H1 (cell line): ENCODE measurements around the gene L3MBTL2. TPM values are rescaled to one million over a fixed set of nuclear protein-coding genes. Genes with fewer than 3 reads are reported as not detected.

Source experiments
- CTCF ChIA-PET: fragments of 300-600 bp; sonication (Branson Sonifier 250); formaldehyde crosslinking; loops from one replicate; lab custom pipeline; 2021; ENCODE audit not compliant: partially characterized antibody; lab: Charles Lee
- POLR2A ChIA-PET: fragments of 300-600 bp; sonication (Branson Sonifier 250); formaldehyde crosslinking; loops from one replicate; lab custom pipeline; 2021; ENCODE audit warnings: inconsistent platforms; ENCODE audit not compliant: partially characterized antibody; lab: Charles Lee
- DNase-seq, 2 experiments: peaks; one replicate each; pipeline versions ENCODE4 v3.0.0 to v3.0.0-alpha.2; 2010 to 2022; ENCODE audit warnings: low spot score in 2 of 2, low read depth in 1 of 2, mixed read lengths in 1 of 2
- FAIRE-seq: peaks from 2 replicates; lab custom pipeline; 2011; peaks lifted over from hg19 to GRCh38; lab: Jason Lieb, UNC
- H2AFZ ChIP-seq: 2 replicates; pipeline ENCODE4 v1.8.1; 2012; ENCODE audit warnings: low read length, inconsistent platforms
- H2AK5ac ChIP-seq: 2 replicates; pipeline ENCODE4 v1.6.1; 2013; ENCODE audit warnings: low read depth, low read length
- H2BK120ac ChIP-seq: replicated peaks from 2 replicates; pipeline ENCODE3; 2013; ENCODE audit warnings: low read depth, low read length, inconsistent platforms
- H2BK12ac ChIP-seq: 2 replicates; pipeline ENCODE4 v1.6.1; 2013; ENCODE audit warnings: low read depth, low read length
- H2BK15ac ChIP-seq: 2 replicates; pipeline ENCODE4 v1.6.1; 2013; ENCODE audit warnings: low read length
- H2BK20ac ChIP-seq: 2 replicates; pipeline ENCODE4 v1.6.1; 2013; ENCODE audit warnings: low read length
- H2BK5ac ChIP-seq: 2 replicates; pipeline ENCODE4 v1.6.1; 2013; ENCODE audit warnings: low read depth, low read length
- H3K14ac ChIP-seq: 2 replicates; pipeline ENCODE4 v1.6.1; 2013; ENCODE audit warnings: inconsistent platforms; ENCODE audit not compliant: insufficient read length
- H3K18ac ChIP-seq: 2 replicates; pipeline ENCODE4 v1.6.1; 2013; ENCODE audit warnings: low read length; ENCODE audit errors: extremely low read depth
- H3K23ac ChIP-seq: 2 replicates; pipeline ENCODE4 v1.6.1; 2013; ENCODE audit warnings: inconsistent platforms; ENCODE audit not compliant: insufficient read length
- H3K23me2 ChIP-seq: 2 replicates; pipeline ENCODE4 v1.6.1; 2013; ENCODE audit warnings: low read depth, low read length
- H3K27ac ChIP-seq: 2 replicates; pipeline ENCODE4 v1.6.1; 2011; ENCODE audit warnings: low read depth, low read length, inconsistent platforms
- H3K27me3 ChIP-seq, 4 experiments: replicated peaks in 1 of 4; 1 replicate in 1 of 4; 2 replicates in 3 of 4; pipeline versions ENCODE4 v1.6.1 to v1.8.1; 2011 to 2013; ENCODE audit warnings: low read length in 3 of 4, mild to moderate bottlenecking in 3 of 4, inconsistent platforms in 2 of 4, mixed read lengths in 2 of 4, moderate library complexity in 1 of 4; ENCODE audit not compliant: control insufficient read depth in 3 of 4, insufficient read depth in 3 of 4; ENCODE audit errors: extremely low read depth in 1 of 4
- H3K36me3 ChIP-seq, 4 experiments: 2 replicates each; pipeline versions ENCODE4 v1.6.1 to v1.8.1; 2011 to 2013; ENCODE audit warnings: mild to moderate bottlenecking in 4 of 4, low read length in 3 of 4, moderate library complexity in 2 of 4, control low read depth in 1 of 4, inconsistent platforms in 1 of 4; ENCODE audit not compliant: insufficient read depth in 4 of 4, control insufficient read depth in 2 of 4
- H3K4ac ChIP-seq: replicated peaks from 2 replicates; pipeline ENCODE3; 2013; ENCODE audit warnings: low read length, low read depth, mixed read lengths, inconsistent platforms; ENCODE audit not compliant: insufficient read length
- H3K4me1 ChIP-seq, 4 experiments: replicated peaks in 1 of 4; 1 replicate in 1 of 4; 2 replicates in 3 of 4; pipeline versions ENCODE4 v1.6.1 to v1.8.1; 2011 to 2013; ENCODE audit warnings: low read length in 3 of 4, inconsistent platforms in 2 of 4, mixed read lengths in 1 of 4; ENCODE audit not compliant: insufficient read depth in 4 of 4, control insufficient read depth in 3 of 4
- H3K4me2 ChIP-seq, 2 experiments: 2 replicates each; pipeline versions ENCODE4 v1.6.1 to v1.8.1; 2011 to 2013; ENCODE audit warnings: low read depth in 2 of 2, low read length in 2 of 2, control low read depth in 1 of 2, inconsistent platforms in 1 of 2, mild to moderate bottlenecking in 1 of 2; ENCODE audit not compliant: insufficient read depth in 1 of 2
- H3K4me3 ChIP-seq, 4 experiments: fragments of 200-600, 300-600 bp in 1 of 4; sonication (generic), shearing (Covaris generic), sonication (Bioruptor Twin) in 1 of 4; 2 replicates each; pipeline versions ENCODE4 v1.5.1 to v1.8.1; 2011 to 2016; ENCODE audit warnings: low read length in 4 of 4, low read depth in 3 of 4, control low read depth in 2 of 4, inconsistent platforms in 2 of 4, mild to moderate bottlenecking in 2 of 4, mixed read lengths in 1 of 4, moderate library complexity in 1 of 4; ENCODE audit not compliant: insufficient read depth in 2 of 4; ENCODE audit errors: extremely low read depth in 1 of 4
- H3K56ac ChIP-seq: replicated peaks from 2 replicates; pipeline ENCODE3; 2013; ENCODE audit warnings: low read depth, mild to moderate bottlenecking, mixed read lengths, low read length, inconsistent platforms; ENCODE audit not compliant: insufficient read length
- H3K79me1 ChIP-seq: 2 replicates; pipeline ENCODE4 v1.6.1; 2013; ENCODE audit warnings: low read depth, low read length, control low read depth
- H3K79me2 ChIP-seq, 2 experiments: 2 replicates each; pipeline versions ENCODE4 v1.6.1 to v1.8.1; 2012 to 2013; ENCODE audit warnings: low read length in 2 of 2, mild to moderate bottlenecking in 2 of 2, inconsistent platforms in 1 of 2; ENCODE audit not compliant: insufficient read depth in 2 of 2, control insufficient read depth in 1 of 2
- H3K9ac ChIP-seq, 4 experiments: replicated peaks in 1 of 4; 1 replicate in 1 of 4; 2 replicates in 3 of 4; pipeline versions ENCODE4 v1.6.1 to v1.8.1; 2011 to 2013; ENCODE audit warnings: low read depth in 3 of 4, low read length in 3 of 4, control low read depth in 2 of 4, mild to moderate bottlenecking in 2 of 4, moderate library complexity in 2 of 4, inconsistent platforms in 1 of 4; ENCODE audit errors: extremely low read depth in 1 of 4
- H3K9me3 ChIP-seq, 2 experiments: 2 replicates each; pipeline versions ENCODE4 v1.6.1 to v1.8.1; 2012 to 2013; ENCODE audit warnings: mild to moderate bottlenecking in 2 of 2, moderate library complexity in 2 of 2, control low read depth in 1 of 2, inconsistent platforms in 1 of 2, low read depth in 1 of 2, low read length in 1 of 2, mixed read lengths in 1 of 2; ENCODE audit not compliant: insufficient read depth in 2 of 2
- H4K20me1 ChIP-seq, 2 experiments: replicated peaks in 1 of 2; 2 replicates each; pipeline versions ENCODE3 to v1.8.1; 2011 to 2013; ENCODE audit warnings: inconsistent platforms in 2 of 2, low read length in 2 of 2, mild to moderate bottlenecking in 1 of 2; ENCODE audit not compliant: insufficient read depth in 2 of 2, control insufficient read depth in 1 of 2
- H4K5ac ChIP-seq: 2 replicates; pipeline ENCODE4 v1.6.1; 2013; ENCODE audit warnings: low read length, low read depth, mixed read lengths, inconsistent platforms; ENCODE audit not compliant: insufficient read length
- H4K8ac ChIP-seq: 2 replicates; pipeline ENCODE4 v1.8.0; 2013; ENCODE audit warnings: mild to moderate bottlenecking, moderate library complexity, low read length, inconsistent platforms; ENCODE audit not compliant: insufficient read depth; ENCODE audit errors: extremely low read depth
- H4K91ac ChIP-seq: replicated peaks from 2 replicates; pipeline ENCODE3; 2013; ENCODE audit warnings: low read length, mixed read lengths, inconsistent platforms; ENCODE audit not compliant: insufficient read length
- CTBP2 ChIP-seq: IDR thresholded peaks from 2 replicates; pipeline ENCODE4 v1.7.0; 2011; ENCODE audit warnings: borderline replicate concordance, mild to moderate bottlenecking, moderate library complexity, mixed read lengths, low read length; ENCODE audit not compliant: insufficient read depth, insufficient read length
- EGR1 ChIP-seq: IDR thresholded peaks from 2 replicates; pipeline ENCODE4 v1.6.1; 2011; ENCODE audit warnings: low read depth, low read length, borderline replicate concordance
- FOSL1 ChIP-seq: IDR thresholded peaks from 2 replicates; pipeline ENCODE4 v1.6.1; 2011; ENCODE audit warnings: mild to moderate bottlenecking, low read depth, low read length, moderate library complexity; ENCODE audit not compliant: insufficient read depth
- GABPA ChIP-seq: IDR thresholded peaks from 2 replicates; pipeline ENCODE4 v1.6.1; 2011; ENCODE audit warnings: mild to moderate bottlenecking, low read length, moderate library complexity, borderline replicate concordance; ENCODE audit not compliant: insufficient read depth
- HDAC6 ChIP-seq: IDR thresholded peaks from one replicate; pipeline ENCODE4 v1.7.1; 2012; ENCODE audit warnings: low read depth, mild to moderate bottlenecking, inconsistent platforms, low read length, moderate library complexity
- JUN ChIP-seq: IDR thresholded peaks from 2 replicates; pipeline ENCODE4 v1.6.1; 2011; ENCODE audit warnings: low read depth, mild to moderate bottlenecking, improper control_type of control experiment, low read length
- JUND ChIP-seq: IDR thresholded peaks from 2 replicates; pipeline ENCODE4 v1.6.1; 2011; ENCODE audit warnings: mild to moderate bottlenecking, improper control_type of control experiment, low read length
- MAFK ChIP-seq: IDR thresholded peaks from 2 replicates; pipeline ENCODE4 v1.6.1; 2012; ENCODE audit warnings: low read depth, mild to moderate bottlenecking, improper control_type of control experiment, low read length
- NANOG ChIP-seq: IDR thresholded peaks from 2 replicates; pipeline ENCODE4 v1.6.1; 2011; ENCODE audit warnings: low read length, low read depth, mild to moderate bottlenecking, inconsistent platforms; ENCODE audit not compliant: insufficient read depth, poor library complexity, severe bottlenecking
- RBBP5 ChIP-seq: IDR thresholded peaks from 2 replicates; pipeline ENCODE4 v1.7.1; 2012; ENCODE audit warnings: low read depth, mild to moderate bottlenecking, inconsistent platforms, low read length, moderate library complexity, borderline replicate concordance
- RXRA ChIP-seq: IDR thresholded peaks from 2 replicates; pipeline ENCODE4 v1.6.1; 2011; ENCODE audit warnings: low read depth, mild to moderate bottlenecking, low read length, moderate library complexity; ENCODE audit not compliant: insufficient read depth
- SIN3A ChIP-seq, 2 experiments: IDR thresholded peaks in 1 of 2; conservative IDR thresholded peaks in 1 of 2; 2 replicates each; pipeline ENCODE4 v1.6.1; 2011 to 2012; ENCODE audit warnings: low read length in 2 of 2, improper control_type of control experiment in 1 of 2, low read depth in 1 of 2, mild to moderate bottlenecking in 1 of 2
- SUZ12 ChIP-seq: fragments of 200-600 bp; sonication (generic); IDR thresholded peaks from 2 replicates; pipeline ENCODE4 v1.6.1; 2012; ENCODE audit warnings: mild to moderate bottlenecking, inconsistent platforms, low read length, moderate library complexity, mixed read lengths
- whole genome bisulfite sequencing, 2 experiments: shearing (Covaris generic) in 1 of 2; methylation state at CpG; one replicate each; pipeline versions ENCODE4 v1.1.6 to v1.1.7; 2013 to 2015; ENCODE audit warnings: low lambda C conversion rate in 2 of 2, mixed read lengths in 2 of 2, inconsistent platforms in 1 of 2, low coverage in 1 of 2, missing lambda C conversion rate in 1 of 2; ENCODE audit not compliant: insufficient replicate concordance in 2 of 2, insufficient coverage in 1 of 2, insufficient read length in 1 of 2; ENCODE audit errors: extremely low coverage in 1 of 2, missing lambda C conversion rate in 1 of 2; 5-methylcytosine and 5-hydroxymethylcytosine counted together
- polyA plus RNA-seq, 7 experiments: library from polyadenylated mRNA; depleted of rRNA in 3 of 7; stranded (reverse) in 5 of 7; unstranded in 2 of 7; fragments of >200 nt in 5 of 7; fragments of 200-250 nt in 2 of 7; gene quantifications; 1 replicate in 5 of 7; 2 replicates in 1 of 7; 4 replicates in 1 of 7; pipeline versions ENCODE4 v1.2.1 to v1.2.3, GENCODE V29; 2011 to 2013; ENCODE audit warnings: missing spikeins in 2 of 7, mixed read lengths in 2 of 7
- total RNA-seq: library from RNA; stranded (reverse); fragmentation: NEBNext Ultra II Directional; extraction: Animal tissue kit (Norgen Biotek cat#: 25700); gene quantifications from 2 replicates; pipeline ENCODE4 v1.2.1, GENCODE V29; 2021

The L3MBTL2 gene
- total and polyA plus RNA-seq, 2 of the 8 experiments (the other 6 are each of a cell fraction or from before 2014, with no cell fraction given), result 23.9 to 24.9 TPM

- Histone ChIP-seq H3K9ac (no peak overlapping the region), H3K79me2 (no peaks in the 10 kb centered on the region; a peak in 1 of 4 replicates), H3K23me2 (no peaks in the 10 kb centered on the region; the same call in 1 of the 2 replicates), H3K18ac (no peak overlapping the region), H3K79me1 (peaks cover 4% of the 10 kb centered on the region; the same call in 1 of the 2 replicates), H2BK120ac (no peak overlapping the region), H3K14ac (no peak overlapping the region), H3K4me1 (no peaks in the 10 kb centered on the region), H4K5ac (no peak overlapping the region), H2AK5ac (no peak overlapping the region), H2AFZ (no peak overlapping the region), H3K23ac (no peak overlapping the region), H2BK15ac (no peak overlapping the region), H3K56ac (no peak overlapping the region), H3K27me3 (no peaks in the 10 kb centered on the region), H3K9me3 (no peaks in the 10 kb centered on the region), H4K91ac (no peak overlapping the region), H3K4ac (no peak overlapping the region), H2BK12ac (no peak overlapping the region), H4K20me1 (peaks cover 7 to 11% of the 10 kb centered on the region in 2 experiments), H2BK5ac (peak overlapping the region; percentile 20; the same call in 1 of the 2 replicates), H3K27ac (no peak overlapping the region), H3K4me3 (no peak overlapping the region), H3K36me3 (peaks cover 43 to 86% (median 72%) of the 10 kb centered on the region in 4 experiments), H2BK20ac (no peak overlapping the region), H3K4me2 (no peak overlapping the region), H4K8ac (no peak overlapping the region)
- ChIA-PET POLR2A (interaction anchor here (0.6 to 5.8 kb wide), 4 partner anchors 10 to 117 kb away, joined by 3 to 28 read pairs (median 15); no protein-coding TSS in a partner anchor), CTCF (interaction anchor here (0.6 kb wide), 4 partner anchors 48 to 184 kb away, joined by 3 to 4 read pairs (median 4); no protein-coding TSS in a partner anchor)
- FAIRE-seq (no peak), DNase-seq (no peak)
- 95% methylated on average over 8 of the region's 9 CpGs; no CpG with 5 or more reads in 1 of the 2 experiments for WGBS, 2 experiments
- no peak for TF ChIP-seq RBBP5
- TF ChIP-seq HDAC6, result no peak
- no peak for TF ChIP-seq SIN3A (conservative IDR thresholded peaks at IDR 0.05 in 1 of 2, IDR thresholded peaks at IDR 0.05 in 1 of 2; ENCODE audit: low read depth in 1 of 2, low read length in 2 of 2)
- TF ChIP-seq MAFK, result no peak
- no peak for TF ChIP-seq GABPA
- TF ChIP-seq CTBP2, result no peak
- no peak for TF ChIP-seq RXRA
- no peak for TF ChIP-seq FOSL1
- no peak for TF ChIP-seq JUND
- no peak for TF ChIP-seq JUN
- no peak for TF ChIP-seq SUZ12
- TF ChIP-seq NANOG, result no peak
- TF ChIP-seq EGR1, result no peak
Measured at GRCh38 chr22:41271787-41272186, 66.7 kb downstream of the L3MBTL2 start.
